OCI-LY3 (cell line): ENCODE data around the gene ETV6.

Experiments used
- EZH2phosphoT487 ChIP-seq: fragments of 200-600 bp; shearing (Covaris generic); IDR thresholded peaks from 2 replicates; pipeline ENCODE4 v1.6.1; 2018; ENCODE audit warnings: antibody characterized with exemption, mixed run types, low read depth
- TF ChIP-seq, protein P1 (sequence below): fragments of 200-600, 300-600 bp; sonication (generic); IDR thresholded peaks from 2 replicates; pipeline ENCODE4 v1.5.1; 2014; ENCODE audit warnings: antibody characterized with exemption, low read length, low read depth

DNA sequence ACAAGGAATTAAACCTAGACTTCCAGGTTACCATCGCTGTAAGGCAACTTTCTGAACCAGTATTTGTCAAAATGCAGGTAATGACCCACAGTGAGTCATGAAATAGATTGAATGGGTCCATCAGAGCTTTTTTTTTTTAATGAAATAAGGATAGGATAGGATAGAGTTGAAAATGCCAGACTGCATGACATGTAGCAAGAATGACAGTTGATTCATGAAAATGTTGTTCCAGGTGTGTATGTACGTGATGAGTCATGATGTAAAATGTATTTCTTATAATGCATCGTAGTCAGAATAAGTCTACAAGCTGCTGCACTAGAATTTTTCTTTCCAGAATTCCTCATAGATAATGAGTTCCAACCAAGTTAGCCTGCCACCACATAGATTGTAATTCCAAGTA, 236.9 kb downstream of the ETV6 start:
- TF ChIP-seq, protein P1, sequence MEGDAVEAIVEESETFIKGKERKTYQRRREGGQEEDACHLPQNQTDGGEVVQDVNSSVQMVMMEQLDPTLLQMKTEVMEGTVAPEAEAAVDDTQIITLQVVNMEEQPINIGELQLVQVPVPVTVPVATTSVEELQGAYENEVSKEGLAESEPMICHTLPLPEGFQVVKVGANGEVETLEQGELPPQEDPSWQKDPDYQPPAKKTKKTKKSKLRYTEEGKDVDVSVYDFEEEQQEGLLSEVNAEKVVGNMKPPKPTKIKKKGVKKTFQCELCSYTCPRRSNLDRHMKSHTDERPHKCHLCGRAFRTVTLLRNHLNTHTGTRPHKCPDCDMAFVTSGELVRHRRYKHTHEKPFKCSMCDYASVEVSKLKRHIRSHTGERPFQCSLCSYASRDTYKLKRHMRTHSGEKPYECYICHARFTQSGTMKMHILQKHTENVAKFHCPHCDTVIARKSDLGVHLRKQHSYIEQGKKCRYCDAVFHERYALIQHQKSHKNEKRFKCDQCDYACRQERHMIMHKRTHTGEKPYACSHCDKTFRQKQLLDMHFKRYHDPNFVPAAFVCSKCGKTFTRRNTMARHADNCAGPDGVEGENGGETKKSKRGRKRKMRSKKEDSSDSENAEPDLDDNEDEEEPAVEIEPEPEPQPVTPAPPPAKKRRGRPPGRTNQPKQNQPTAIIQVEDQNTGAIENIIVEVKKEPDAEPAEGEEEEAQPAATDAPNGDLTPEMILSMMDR = no peak
- TF ChIP-seq EZH2phosphoT487 = no peak
